IMR-90 (cell line): ENCODE measurements around the gene ATP11A. TPM values are rescaled to one million over a fixed set of nuclear protein-coding genes. Genes with fewer than 3 reads are reported as not detected.

Experiments used
- ATAC-seq: fragments of 200-7000 bp; cut with Tn5 transposase; 2 replicates; pipeline ENCODE4 v1.9.1; 2020; ENCODE audit warnings: low read depth, mild to moderate bottlenecking, moderate library complexity
- BruUV-seq: library from RNA; stranded (reverse); fragments of 400-500 nt; replicated peaks from 2 replicates; lab custom pipeline; 2021; lab: Mats Ljungman, UMichigan
- CTCF ChIA-PET: fragments of 300-600 bp; formaldehyde crosslinking; extraction: SDS; loops from one replicate; lab custom pipeline; 2021; ENCODE audit warnings: antibody characterized with exemption; lab: Yijun Ruan, JAX
- POLR2A ChIA-PET: fragments of 300-600 bp; sonication (Branson Sonifier 250); formaldehyde crosslinking; loops from one replicate; lab custom pipeline; 2022; ENCODE audit warnings: antibody characterized with exemption; ENCODE audit not compliant: unreplicated experiment; lab: Charles Lee
- DNase-seq: peaks from one replicate; pipeline ENCODE4 v3.0.0; 2013
- H2AFZ ChIP-seq: replicated peaks from 2 replicates; pipeline ENCODE3; 2013; ENCODE audit warnings: low read length, mild to moderate bottlenecking; ENCODE audit not compliant: poor library complexity
- H2AK5ac ChIP-seq: 2 replicates; pipeline ENCODE4 v1.6.1; 2013; ENCODE audit warnings: low read depth, low read length, inconsistent platforms
- H2AK9ac ChIP-seq: replicated peaks from 2 replicates; pipeline ENCODE3; 2013; ENCODE audit warnings: mild to moderate bottlenecking, low read depth, low read length, moderate library complexity; ENCODE audit not compliant: poor library complexity
- H2BK120ac ChIP-seq: 2 replicates; pipeline ENCODE4 v1.6.1; 2013; ENCODE audit warnings: low read depth, low read length, inconsistent platforms
- H2BK15ac ChIP-seq: 3 replicates; pipeline ENCODE4 v1.6.1; 2013; ENCODE audit warnings: low read depth, low read length, inconsistent platforms
- H2BK20ac ChIP-seq: 2 replicates; pipeline ENCODE4 v1.6.1; 2013; ENCODE audit warnings: low read depth, mild to moderate bottlenecking, inconsistent platforms, low read length, moderate library complexity
- H2BK5ac ChIP-seq: 2 replicates; pipeline ENCODE4 v1.6.1; 2013; ENCODE audit warnings: mild to moderate bottlenecking, low read depth, low read length, inconsistent platforms; ENCODE audit not compliant: poor library complexity, severe bottlenecking
- H3K14ac ChIP-seq: replicated peaks from 2 replicates; pipeline ENCODE4 v1.6.1; 2013; ENCODE audit warnings: low read depth, low read length, inconsistent platforms
- H3K18ac ChIP-seq: 2 replicates; pipeline ENCODE4 v1.6.1; 2013; ENCODE audit warnings: low read depth, low read length, control low read depth
- H3K23ac ChIP-seq: 2 replicates; pipeline ENCODE4 v1.6.1; 2013; ENCODE audit warnings: low read depth, low read length, inconsistent platforms
- H3K27ac ChIP-seq: 2 replicates; pipeline ENCODE4 v1.5.1; 2013; ENCODE audit warnings: mild to moderate bottlenecking, control low read depth, low read length; ENCODE audit not compliant: insufficient read depth
- H3K27me3 ChIP-seq: 2 replicates; pipeline ENCODE4 v1.6.1; 2013; ENCODE audit warnings: low read length; ENCODE audit not compliant: control insufficient read depth, insufficient read depth
- H3K36me3 ChIP-seq: 2 replicates; pipeline ENCODE4 v1.6.1; 2013; ENCODE audit warnings: low read length, mixed read lengths; ENCODE audit not compliant: control insufficient read depth, insufficient read depth
- H3K4ac ChIP-seq: 2 replicates; pipeline ENCODE4 v1.6.1; 2013; ENCODE audit warnings: low read depth, low read length, inconsistent platforms
- H3K4me1 ChIP-seq: 2 replicates; pipeline ENCODE4 v1.6.1; 2013; ENCODE audit warnings: low read length, mixed read lengths; ENCODE audit not compliant: control insufficient read depth, insufficient read depth
- H3K4me2 ChIP-seq: 2 replicates; pipeline ENCODE4 v1.6.1; 2013; ENCODE audit warnings: low read depth, mild to moderate bottlenecking, control low read depth, low read length, moderate library complexity
- H3K4me3 ChIP-seq: 2 replicates; pipeline ENCODE4 v1.5.1; 2013; ENCODE audit warnings: low read depth, mild to moderate bottlenecking, control low read depth, low read length, moderate library complexity; ENCODE audit not compliant: insufficient read depth
- H3K56ac ChIP-seq: 2 replicates; pipeline ENCODE4 v1.6.1; 2013; ENCODE audit warnings: low read length, inconsistent platforms; ENCODE audit not compliant: insufficient read depth; ENCODE audit errors: extremely low read depth
- H3K79me1 ChIP-seq, 2 experiments: 2 replicates each; pipeline ENCODE4 v1.6.1; 2013; ENCODE audit warnings: low read length in 2 of 2, inconsistent platforms in 1 of 2, low read depth in 1 of 2
- H3K9ac ChIP-seq: 2 replicates; pipeline ENCODE4 v1.6.1; 2013; ENCODE audit warnings: low read depth, low read length, control low read depth
- H3K9me1 ChIP-seq: 2 replicates; pipeline ENCODE4 v1.6.1; 2013; ENCODE audit warnings: low read length, inconsistent platforms; ENCODE audit not compliant: insufficient read depth
- H3K9me3 ChIP-seq: 2 replicates; pipeline ENCODE4 v1.6.1; 2013; ENCODE audit warnings: low read length; ENCODE audit not compliant: control insufficient read depth, insufficient read depth
- H4K20me1 ChIP-seq: 2 replicates; pipeline ENCODE4 v1.6.1; 2013; ENCODE audit warnings: low read length, inconsistent platforms; ENCODE audit not compliant: insufficient read depth
- H4K5ac ChIP-seq: 2 replicates; pipeline ENCODE4 v1.6.1; 2013; ENCODE audit warnings: mild to moderate bottlenecking, low read depth, low read length, control low read depth
- H4K8ac ChIP-seq, 2 experiments: 2 replicates each; pipeline ENCODE4 v1.6.1; 2013; ENCODE audit warnings: low read depth in 2 of 2, low read length in 2 of 2, control low read depth in 1 of 2, inconsistent platforms in 1 of 2
- H4K91ac ChIP-seq: 2 replicates; pipeline ENCODE4 v1.6.1; 2013; ENCODE audit warnings: low read depth, low read length, inconsistent platforms; ENCODE audit not compliant: insufficient read depth
- BHLHE40 ChIP-seq: fragments of 150-350 bp; IDR thresholded peaks from 2 replicates; pipeline ENCODE4 v1.6.1; 2016; ENCODE audit warnings: mild to moderate bottlenecking, low read depth, low read length
- CEBPB ChIP-seq: IDR thresholded peaks from 2 replicates; pipeline ENCODE4 v1.6.1; 2012; ENCODE audit warnings: low read depth, low read length, improper control_type of control experiment
- CHD1 ChIP-seq: IDR thresholded peaks from 2 replicates; pipeline ENCODE4 v1.6.1; 2012; ENCODE audit warnings: low read depth, low read length, improper control_type of control experiment
- CTCF ChIP-seq: conservative IDR thresholded peaks from 2 replicates; pipeline ENCODE4 v1.5.1; 2012; ENCODE audit warnings: mild to moderate bottlenecking, low read depth, low read length, improper control_type of control experiment
- FOS ChIP-seq: fragments of 150-350 bp; IDR thresholded peaks from 2 replicates; pipeline ENCODE4 v1.6.1; 2016; ENCODE audit warnings: low read depth, low read length
- MXI1 ChIP-seq: IDR thresholded peaks from 2 replicates; pipeline ENCODE4 v1.6.1; 2012; ENCODE audit warnings: low read depth, mild to moderate bottlenecking, low read length, moderate library complexity, borderline replicate concordance
- NFE2L2 ChIP-seq: fragments of 150-350 bp; IDR thresholded peaks from 2 replicates; pipeline ENCODE4 v1.6.1; 2016; ENCODE audit warnings: low read depth, mild to moderate bottlenecking, low read length
- POLR2A ChIP-seq: IDR thresholded peaks from 2 replicates; pipeline ENCODE4 v1.6.1; 2012; ENCODE audit warnings: mild to moderate bottlenecking, low read depth, low read length
- RFX5 ChIP-seq: IDR thresholded peaks from 2 replicates; pipeline ENCODE4 v1.8.0; 2012; ENCODE audit warnings: low read depth, mild to moderate bottlenecking, low read length, moderate library complexity
- SMC3 ChIP-seq: fragments of 150-350 bp; IDR thresholded peaks from 2 replicates; pipeline ENCODE4 v1.6.1; 2016; ENCODE audit warnings: low read depth, mild to moderate bottlenecking, antibody characterized with exemption, low read length, moderate library complexity
- WGBS, 2 experiments: methylation state at CpG; one replicate each; pipeline versions ENCODE4 v1.1.5 to v1.1.7; 2013; ENCODE audit warnings: missing lambda C conversion rate in 2 of 2; ENCODE audit not compliant: insufficient read length in 1 of 2; ENCODE audit errors: extremely low coverage in 2 of 2; 5-methylcytosine and 5-hydroxymethylcytosine counted together
- dilution Hi-C: fragments of 300-500 bp; cut with HindIII; formaldehyde crosslinking; loops from one replicate; pipeline ENCODE4 v1.14.3; 2018; ENCODE audit warnings: low sequenced_read_pairs; ENCODE audit not compliant: unreplicated experiment
- in situ Hi-C: fragments of 300-500 bp; cut with MboI; formaldehyde crosslinking; loops from 3 replicates; pipeline ENCODE4 v1.14.3; 2019; ENCODE audit warnings: low sequenced_read_pairs, inconsistent platforms, mixed read lengths
- intact Hi-C: fragments of 100-400 bp; cut with micrococcal nuclease; formaldehyde crosslinking; loops from 2 replicates; pipeline ENCODE4 v1.10.0; 2022
- polyA plus RNA-seq, 3 experiments: library from polyadenylated mRNA; depleted of rRNA; stranded (reverse); fragments of >200 nt; gene quantifications; 2 replicates each; pipeline ENCODE4 v1.2.3, GENCODE V29; 2012; ENCODE audit warnings: low replicate concordance in 1 of 3
- total RNA-seq: library from RNA; depleted of rRNA; stranded (reverse); fragments of >200 nt; gene quantifications from 2 replicates; pipeline ENCODE4 v1.2.3, GENCODE V29; 2012

The ATP11A gene
- total and polyA plus RNA-seq, 2 of the 4 experiments (the other 2 are of a cell fraction): 8.4 to 12.0 TPM

GRCh38 chr13:112675366-112675756 is 14.5 kb upstream of the ATP11A start:
- ChIA-PET POLR2A (no interaction called here), CTCF (no interaction called here)
- TF ChIP-seq CEBPB (no peak), SMC3 (no peak), POLR2A (no peak), RFX5 (no peak), CTCF (no peak), CHD1 (no peak), NFE2L2 (no peak), FOS (no peak), MXI1 (no peak), BHLHE40 (no peak)
- Histone ChIP-seq H3K27me3 (peaks cover 38% of the 10 kb centered on the region), H3K36me3 (no peaks in the 10 kb centered on the region), H3K9me3 (no peaks in the 10 kb centered on the region), H3K56ac (no peak overlapping the region), H2BK20ac (no peak overlapping the region), H2BK120ac (no peak overlapping the region), H4K20me1 (no peaks in the 10 kb centered on the region), H3K4me1 (no peaks in the 10 kb centered on the region), H3K14ac (no peak overlapping the region), H2AFZ (no peak overlapping the region), H3K4me3 (no peak overlapping the region), H3K18ac (no peak overlapping the region), H2BK5ac (no peak overlapping the region), H3K9me1 (no peaks in the 10 kb centered on the region; the same call in 1 of the 2 replicates), H4K5ac (no peak overlapping the region), H2AK5ac (no peak overlapping the region), H3K4me2 (no peak overlapping the region), H3K27ac (no peak overlapping the region), H2AK9ac (no peak overlapping the region), H3K4ac (no peak overlapping the region), H4K91ac (no peak overlapping the region), H2BK15ac (no peak overlapping the region), H3K79me1 (no peaks in the 10 kb centered on the region), H3K23ac (no peak overlapping the region), H4K8ac (no peak overlapping the region), H3K9ac (no peak overlapping the region)
- in situ Hi-C loops (no loop called here), intact Hi-C loops (no loop called here), dilution Hi-C loops (no loop called here)
- no CpG with 5 or more reads among the region's 7 CpGs for WGBS, 2 experiments
- ATAC-seq (no peak), DNase-seq (no peak)
- no TSS peak for BruUV-seq
